Measurements from ENCODE around the gene SLC29A1.

Gene SLC29A1

GRCh38 chr6:44207966-44208365 lies 15.4 kb upstream of the SLC29A1 start:
- DNase-seq (ENCODE audit: low read depth) = no peak
- no peak overlapping the region for H3K4me3 ChIP-seq (ENCODE audit: low read depth, low read length)
- TF ChIP-seq MAX (IDR thresholded peaks at IDR 0.05; ENCODE audit: low read depth, low read length) = no peak
- TF ChIP-seq POLR2A (IDR thresholded peaks at IDR 0.05; ENCODE audit: extremely low read depth, insufficient read length) = no peak

GRCh38 chr6:44211284-44211683 lies 12.1 kb upstream of the SLC29A1 start:
- no peak for TF ChIP-seq POLR2A (IDR thresholded peaks at IDR 0.05; ENCODE audit: extremely low read depth, insufficient read length)
- TF ChIP-seq MYC (IDR thresholded peaks at IDR 0.05; ENCODE audit: low read depth, low read length) = no peak
- TF ChIP-seq MAX (IDR thresholded peaks at IDR 0.05; ENCODE audit: low read depth, low read length) = no peak
- TF ChIP-seq CTCF (IDR thresholded peaks at IDR 0.05; ENCODE audit: low read depth, low read length) = no peak
- DNase-seq (ENCODE audit: low read depth) = peak; percentile 72
- no peak overlapping the region for H3K4me3 ChIP-seq (ENCODE audit: low read depth, low read length)

GRCh38 chr6:44214307-44214706 lies 9.1 kb upstream of the SLC29A1 start:
- H3K4me3 ChIP-seq (ENCODE audit: low read depth, low read length) = no peak overlapping the region
- no peak for TF ChIP-seq MYC (IDR thresholded peaks at IDR 0.05; ENCODE audit: low read depth, low read length)
- TF ChIP-seq CTCF (IDR thresholded peaks at IDR 0.05; ENCODE audit: low read depth, low read length) = no peak
- TF ChIP-seq MAX (IDR thresholded peaks at IDR 0.05; ENCODE audit: low read depth, low read length) = no peak
- TF ChIP-seq POLR2A (IDR thresholded peaks at IDR 0.05; ENCODE audit: extremely low read depth, insufficient read length) = no peak
- DNase-seq (ENCODE audit: low read depth) = no peak

GRCh38 chr6:44216677-44217331 lies 6.6 kb upstream of the SLC29A1 start, which contains the start of gene MYMX:
Gene MYMX (plus strand): TSS chr6:44216926. CDS start chr6:44217472, 546 bp downstream.
- no peak for DNase-seq (ENCODE audit: low read depth)
- no peak for TF ChIP-seq CTCF (IDR thresholded peaks at IDR 0.05; ENCODE audit: low read depth, low read length)
- no peak for TF ChIP-seq MAX (IDR thresholded peaks at IDR 0.05; ENCODE audit: low read depth, low read length)
- TF ChIP-seq MYC (IDR thresholded peaks at IDR 0.05; ENCODE audit: low read depth, low read length) = no peak
- no peak for TF ChIP-seq POLR2A (IDR thresholded peaks at IDR 0.05; ENCODE audit: extremely low read depth, insufficient read length)
- no peak within 1 kb of the TSS for H3K4me3 ChIP-seq (ENCODE audit: low read depth, low read length)

- no peak overlapping the region for H3K4me3 ChIP-seq (ENCODE audit: low read depth, low read length)
- no peak for TF ChIP-seq CTCF (IDR thresholded peaks at IDR 0.05; ENCODE audit: low read depth, low read length)
- TF ChIP-seq MYC (IDR thresholded peaks at IDR 0.05; ENCODE audit: low read depth, low read length) = no peak
- TF ChIP-seq POLR2A (IDR thresholded peaks at IDR 0.05; ENCODE audit: extremely low read depth, insufficient read length) = no peak
- no peak for TF ChIP-seq MAX (IDR thresholded peaks at IDR 0.05; ENCODE audit: low read depth, low read length)
- DNase-seq (ENCODE audit: low read depth) = no peak
These were observed 5.9 kb upstream of the SLC29A1 start for GRCh38 chr6:44217332-44218143.
